ENCODE measurements around the gene INPP5E.

DNA sequence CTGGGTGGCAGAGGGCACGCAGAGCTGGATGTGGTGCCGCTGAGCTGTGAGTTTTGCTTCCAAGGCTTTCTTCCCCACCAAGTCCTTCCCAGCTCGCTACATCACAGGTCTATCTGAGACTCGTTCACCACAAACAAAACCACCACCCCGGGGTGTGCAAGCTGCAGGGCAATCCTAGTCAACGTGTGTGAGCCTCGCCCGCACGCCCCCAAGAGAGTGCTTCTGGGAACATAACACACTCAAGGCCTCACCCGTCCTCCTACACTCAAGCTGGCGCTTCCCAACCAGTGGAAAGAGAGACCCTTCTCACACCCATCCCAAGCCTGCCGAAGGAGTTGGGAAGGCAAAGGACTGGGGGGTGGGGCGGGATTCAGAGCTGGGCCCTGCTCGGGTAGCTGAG, 50.2 kb downstream of the INPP5E start:
- TF ChIP-seq POLR2AphosphoS5 (IDR thresholded peaks at IDR 0.05; ENCODE audit: insufficient read depth in 1 of 2, low read depth in 1 of 2), result no peak
- TF ChIP-seq, protein P1, sequence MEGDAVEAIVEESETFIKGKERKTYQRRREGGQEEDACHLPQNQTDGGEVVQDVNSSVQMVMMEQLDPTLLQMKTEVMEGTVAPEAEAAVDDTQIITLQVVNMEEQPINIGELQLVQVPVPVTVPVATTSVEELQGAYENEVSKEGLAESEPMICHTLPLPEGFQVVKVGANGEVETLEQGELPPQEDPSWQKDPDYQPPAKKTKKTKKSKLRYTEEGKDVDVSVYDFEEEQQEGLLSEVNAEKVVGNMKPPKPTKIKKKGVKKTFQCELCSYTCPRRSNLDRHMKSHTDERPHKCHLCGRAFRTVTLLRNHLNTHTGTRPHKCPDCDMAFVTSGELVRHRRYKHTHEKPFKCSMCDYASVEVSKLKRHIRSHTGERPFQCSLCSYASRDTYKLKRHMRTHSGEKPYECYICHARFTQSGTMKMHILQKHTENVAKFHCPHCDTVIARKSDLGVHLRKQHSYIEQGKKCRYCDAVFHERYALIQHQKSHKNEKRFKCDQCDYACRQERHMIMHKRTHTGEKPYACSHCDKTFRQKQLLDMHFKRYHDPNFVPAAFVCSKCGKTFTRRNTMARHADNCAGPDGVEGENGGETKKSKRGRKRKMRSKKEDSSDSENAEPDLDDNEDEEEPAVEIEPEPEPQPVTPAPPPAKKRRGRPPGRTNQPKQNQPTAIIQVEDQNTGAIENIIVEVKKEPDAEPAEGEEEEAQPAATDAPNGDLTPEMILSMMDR (IDR thresholded peaks at IDR 0.05), result no peak

Data from vagina (tissue), 2 donors.